Measurements from ENCODE around the gene RPL29. TPM values are rescaled to one million over a fixed set of nuclear protein-coding genes. Genes with fewer than 3 reads are reported as not detected.

Gene RPL29
- total RNA-seq, 1 donor from 2014 or later, result 957 TPM

- Mint-ChIP-seq H3K4me1 (ENCODE audit: unreplicated experiment) (peaks cover 28% of the 10 kb centered on the region), H3K27ac (ENCODE audit: unreplicated experiment) (no peak overlapping the region), H3K27me3 (ENCODE audit: unreplicated experiment) (no peaks in the 10 kb centered on the region), H3K36me3 (ENCODE audit: unreplicated experiment) (no peaks in the 10 kb centered on the region), H3K4me3 (ENCODE audit: unreplicated experiment) (no peak overlapping the region), H3K9me3 (ENCODE audit: unreplicated experiment) (no peaks in the 10 kb centered on the region)
- DNase-seq (ENCODE audit: extremely low spot score, unreplicated experiment), result no peak
- TF ChIP-seq, protein P1, sequence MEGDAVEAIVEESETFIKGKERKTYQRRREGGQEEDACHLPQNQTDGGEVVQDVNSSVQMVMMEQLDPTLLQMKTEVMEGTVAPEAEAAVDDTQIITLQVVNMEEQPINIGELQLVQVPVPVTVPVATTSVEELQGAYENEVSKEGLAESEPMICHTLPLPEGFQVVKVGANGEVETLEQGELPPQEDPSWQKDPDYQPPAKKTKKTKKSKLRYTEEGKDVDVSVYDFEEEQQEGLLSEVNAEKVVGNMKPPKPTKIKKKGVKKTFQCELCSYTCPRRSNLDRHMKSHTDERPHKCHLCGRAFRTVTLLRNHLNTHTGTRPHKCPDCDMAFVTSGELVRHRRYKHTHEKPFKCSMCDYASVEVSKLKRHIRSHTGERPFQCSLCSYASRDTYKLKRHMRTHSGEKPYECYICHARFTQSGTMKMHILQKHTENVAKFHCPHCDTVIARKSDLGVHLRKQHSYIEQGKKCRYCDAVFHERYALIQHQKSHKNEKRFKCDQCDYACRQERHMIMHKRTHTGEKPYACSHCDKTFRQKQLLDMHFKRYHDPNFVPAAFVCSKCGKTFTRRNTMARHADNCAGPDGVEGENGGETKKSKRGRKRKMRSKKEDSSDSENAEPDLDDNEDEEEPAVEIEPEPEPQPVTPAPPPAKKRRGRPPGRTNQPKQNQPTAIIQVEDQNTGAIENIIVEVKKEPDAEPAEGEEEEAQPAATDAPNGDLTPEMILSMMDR (IDR thresholded peaks at IDR 0.05), result no peak
Measured at GRCh38 chr3:51977446-51978142, 18.1 kb downstream of the RPL29 start.

- H3K36me3 Mint-ChIP-seq (ENCODE audit: unreplicated experiment), result no peaks in the 10 kb centered on the region
- H3K27me3 Mint-ChIP-seq (ENCODE audit: unreplicated experiment), result no peaks in the 10 kb centered on the region
- no peaks in the 10 kb centered on the region for H3K9me3 Mint-ChIP-seq (ENCODE audit: unreplicated experiment)
- TF ChIP-seq, protein P1 (IDR thresholded peaks at IDR 0.05), result no peak
- peak overlapping the region; percentile 50 for H3K27ac Mint-ChIP-seq (ENCODE audit: unreplicated experiment)
- peak overlapping the region; percentile 95 for H3K4me3 Mint-ChIP-seq (ENCODE audit: unreplicated experiment)
- H3K4me1 Mint-ChIP-seq (ENCODE audit: unreplicated experiment), result peaks cover 21% of the 10 kb centered on the region
- no peak for DNase-seq (ENCODE audit: extremely low spot score, unreplicated experiment)
Measured at GRCh38 chr3:51975852-51976549, 19.7 kb downstream of the RPL29 start.

GRCh38 chr3:51974963-51975851 is 20.5 kb downstream of the RPL29 start, which contains the start of gene ABHD14A:
Gene ABHD14A (plus strand): TSS chr3:51975064. CDS start chr3:51975136, 72 bp downstream.
- TF ChIP-seq, protein P1 (IDR thresholded peaks at IDR 0.05), result no peak
- H3K36me3 Mint-ChIP-seq (ENCODE audit: unreplicated experiment), result no peaks in the 10 kb centered on the region
- H3K4me3 Mint-ChIP-seq (ENCODE audit: unreplicated experiment), result peak within 1 kb of the TSS; percentile 95
- no peak for DNase-seq (ENCODE audit: extremely low spot score, unreplicated experiment)
- peak within 1 kb of the TSS; percentile 93 for H3K27ac Mint-ChIP-seq (ENCODE audit: unreplicated experiment)
- H3K27me3 Mint-ChIP-seq (ENCODE audit: unreplicated experiment), result no peaks in the 10 kb centered on the region
- no peaks in the 10 kb centered on the region for H3K9me3 Mint-ChIP-seq (ENCODE audit: unreplicated experiment)
- H3K4me1 Mint-ChIP-seq (ENCODE audit: unreplicated experiment), result peaks cover 21% of the 10 kb centered on the region

GRCh38 chr3:51974277-51974962 is 21.3 kb downstream of the RPL29 start:
- H3K27ac Mint-ChIP-seq (ENCODE audit: unreplicated experiment), result peak overlapping the region; percentile 93

More at GRCh38 chr3:51974277-51974962, 21.3 kb downstream of the RPL29 start:
- Mint-ChIP-seq H3K4me3 (ENCODE audit: unreplicated experiment) (peak overlapping the region; percentile 95), H3K9me3 (ENCODE audit: unreplicated experiment) (no peaks in the 10 kb centered on the region), H3K36me3 (ENCODE audit: unreplicated experiment) (no peaks in the 10 kb centered on the region), H3K27me3 (ENCODE audit: unreplicated experiment) (no peaks in the 10 kb centered on the region), H3K4me1 (ENCODE audit: unreplicated experiment) (peaks cover 21% of the 10 kb centered on the region)
- no peak for DNase-seq (ENCODE audit: extremely low spot score, unreplicated experiment)
- TF ChIP-seq, protein P1 (IDR thresholded peaks at IDR 0.05), result no peak

All from osteocyte (in vitro differentiated cells).